Keratinocyte (primary cell): ENCODE data around the gene SIX3. TPM values are rescaled to one million over a fixed set of nuclear protein-coding genes. Genes with fewer than 3 reads are reported as not detected.

Experiments
- DNase-seq: peaks from one replicate; pipeline ENCODE4 v3.0.0-alpha.2; 2011; ENCODE audit warnings: low read depth, missing footprints, low spot score
- FAIRE-seq: peaks from 2 replicates; lab custom pipeline; 2011; peaks lifted over from hg19 to GRCh38; lab: Jason Lieb, UNC
- H2AFZ ChIP-seq: 2 replicates; pipeline ENCODE4 v1.6.0; 2012; ENCODE audit warnings: low read length, control low read depth, inconsistent platforms; ENCODE audit not compliant: control insufficient read depth
- H3K27ac ChIP-seq: 2 replicates; pipeline ENCODE4 v1.5.1; 2011; ENCODE audit warnings: low read length; ENCODE audit not compliant: control insufficient read depth, insufficient read depth
- H3K27me3 ChIP-seq: 3 replicates; pipeline ENCODE4 v1.6.0; 2011; ENCODE audit warnings: low read length; ENCODE audit not compliant: control insufficient read depth, insufficient read depth; ENCODE audit errors: extremely low read depth
- H3K36me3 ChIP-seq, 2 experiments: 2 replicates in 1 of 2; 3 replicates in 1 of 2; pipeline ENCODE4 v1.5.1; 2011; ENCODE audit warnings: low read length in 2 of 2, mild to moderate bottlenecking in 1 of 2; ENCODE audit not compliant: control insufficient read depth in 2 of 2, insufficient read depth in 2 of 2; ENCODE audit errors: extremely low read depth in 1 of 2
- H3K4me1 ChIP-seq: 3 replicates; pipeline ENCODE4 v1.5.1; 2011; ENCODE audit warnings: low read length; ENCODE audit not compliant: control insufficient read depth, insufficient read depth; ENCODE audit errors: extremely low read depth
- H3K4me2 ChIP-seq: 3 replicates; pipeline ENCODE4 v1.6.0; 2011; ENCODE audit warnings: low read depth, low read length; ENCODE audit not compliant: control insufficient read depth, insufficient read depth; ENCODE audit errors: extremely low read depth
- H3K4me3 ChIP-seq, 3 experiments: fragments of 200-600 bp in 1 of 3; sonication (generic) in 1 of 3; 2 replicates in 2 of 3; 3 replicates in 1 of 3; pipeline ENCODE4 v1.5.1; 2011 to 2016; ENCODE audit warnings: low read length in 3 of 3, mild to moderate bottlenecking in 3 of 3, control low read depth in 2 of 3, inconsistent platforms in 1 of 3, low read depth in 1 of 3, mixed read lengths in 1 of 3, mixed run types in 1 of 3, moderate library complexity in 1 of 3; ENCODE audit not compliant: control insufficient read depth in 2 of 3, insufficient read depth in 2 of 3; ENCODE audit errors: extremely low read depth in 1 of 3
- H3K79me2 ChIP-seq: 2 replicates; pipeline ENCODE4 v1.6.0; 2012; ENCODE audit warnings: low read length; ENCODE audit not compliant: control insufficient read depth, insufficient read depth
- H3K9ac ChIP-seq: 3 replicates; pipeline ENCODE4 v1.6.0; 2011; ENCODE audit warnings: low read length; ENCODE audit not compliant: control insufficient read depth, insufficient read depth; ENCODE audit errors: extremely low read depth
- H3K9me1 ChIP-seq: 3 replicates; pipeline ENCODE4 v1.6.0; 2011; ENCODE audit warnings: low read length; ENCODE audit not compliant: control insufficient read depth, insufficient read depth; ENCODE audit errors: extremely low read depth
- H3K9me3 ChIP-seq: 2 replicates; pipeline ENCODE4 v1.5.1; 2012; ENCODE audit warnings: low read depth, low read length; ENCODE audit not compliant: control insufficient read depth
- H4K20me1 ChIP-seq: 3 replicates; pipeline ENCODE4 v1.6.0; 2011; ENCODE audit warnings: low read length; ENCODE audit not compliant: control insufficient read depth, insufficient read depth; ENCODE audit errors: extremely low read depth
- EZH2 ChIP-seq: IDR thresholded peaks from one replicate; pipeline ENCODE4 v1.6.1; 2012; ENCODE audit warnings: inconsistent platforms, mild to moderate bottlenecking, low read length, moderate library complexity
- dilution Hi-C: fragments of 300-500 bp; cut with MboI; formaldehyde crosslinking; loops from one replicate; pipeline ENCODE4 v1.7.0; 2020; ENCODE audit warnings: low sequenced_read_pairs; ENCODE audit not compliant: extremely low pct_ligation_motif_present
- polyA plus RNA-seq, 5 experiments: library from polyadenylated mRNA; depleted of rRNA in 3 of 5; stranded (reverse) in 3 of 5; stranded (forward) in 1 of 5; unstranded in 1 of 5; fragments of >200 nt; gene quantifications; 1 replicate in 1 of 5; 2 replicates in 3 of 5; 3 replicates in 1 of 5; pipeline versions ENCODE4 v1.2.1 to v1.2.3, GENCODE V29; 2011 to 2012; ENCODE audit warnings: missing spikeins in 2 of 5, low read depth in 1 of 5, low replicate concordance in 1 of 5
- TF ChIP-seq, protein P1 (sequence below), 3 experiments: IDR thresholded peaks in 1 of 3; conservative IDR thresholded peaks in 1 of 3; optimal IDR thresholded peaks in 1 of 3; 2 replicates in 2 of 3; 3 replicates in 1 of 3; pipeline versions ENCODE3 to v1.5.1; 2011; ENCODE audit warnings: low read length in 3 of 3, mild to moderate bottlenecking in 3 of 3, moderate library complexity in 2 of 3, control low read depth in 1 of 3, inconsistent platforms in 1 of 3; ENCODE audit not compliant: insufficient read depth in 2 of 3; ENCODE audit errors: extremely low read depth in 1 of 3

Gene SIX3
- polyA plus RNA-seq, 1 donor (not counting 4 experiments of a cell fraction or from before 2014, with no cell fraction given) = not detected

GRCh38 chr2:44940049-44940494 is 1.4 kb upstream of the SIX3 start:
- Histone ChIP-seq H3K79me2 (no peaks in the 10 kb centered on the region), H4K20me1 (no peaks in the 10 kb centered on the region), H3K4me2 (no peak overlapping the region), H3K27ac (no peak overlapping the region), H2AFZ (no peak overlapping the region), H3K4me1 (peaks cover 7% of the 10 kb centered on the region), H3K9me3 (no peaks in the 10 kb centered on the region), H3K9me1 (no peaks in the 10 kb centered on the region), H3K36me3 (no peaks in the 10 kb centered on the region), H3K27me3 (peaks cover 100% of the 10 kb centered on the region), H3K4me3 (no peak overlapping the region), H3K9ac (no peak overlapping the region)
- no peak for FAIRE-seq
- TF ChIP-seq, protein P1, sequence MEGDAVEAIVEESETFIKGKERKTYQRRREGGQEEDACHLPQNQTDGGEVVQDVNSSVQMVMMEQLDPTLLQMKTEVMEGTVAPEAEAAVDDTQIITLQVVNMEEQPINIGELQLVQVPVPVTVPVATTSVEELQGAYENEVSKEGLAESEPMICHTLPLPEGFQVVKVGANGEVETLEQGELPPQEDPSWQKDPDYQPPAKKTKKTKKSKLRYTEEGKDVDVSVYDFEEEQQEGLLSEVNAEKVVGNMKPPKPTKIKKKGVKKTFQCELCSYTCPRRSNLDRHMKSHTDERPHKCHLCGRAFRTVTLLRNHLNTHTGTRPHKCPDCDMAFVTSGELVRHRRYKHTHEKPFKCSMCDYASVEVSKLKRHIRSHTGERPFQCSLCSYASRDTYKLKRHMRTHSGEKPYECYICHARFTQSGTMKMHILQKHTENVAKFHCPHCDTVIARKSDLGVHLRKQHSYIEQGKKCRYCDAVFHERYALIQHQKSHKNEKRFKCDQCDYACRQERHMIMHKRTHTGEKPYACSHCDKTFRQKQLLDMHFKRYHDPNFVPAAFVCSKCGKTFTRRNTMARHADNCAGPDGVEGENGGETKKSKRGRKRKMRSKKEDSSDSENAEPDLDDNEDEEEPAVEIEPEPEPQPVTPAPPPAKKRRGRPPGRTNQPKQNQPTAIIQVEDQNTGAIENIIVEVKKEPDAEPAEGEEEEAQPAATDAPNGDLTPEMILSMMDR (optimal IDR thresholded peaks at IDR 0.05 in 1 of 3, IDR thresholded peaks at IDR 0.05 in 1 of 3, conservative IDR thresholded peaks at IDR 0.05 in 1 of 3; ENCODE audit: extremely low read depth in 1 of 3, insufficient read depth in 2 of 3, low read length in 3 of 3) = no peak
- dilution Hi-C loops = no loop called here
- no peak for DNase-seq

- no peaks in the 10 kb centered on the region for H3K36me3 ChIP-seq
- DNase-seq = no peak
- no peaks in the 10 kb centered on the region for H4K20me1 ChIP-seq
- no peaks in the 10 kb centered on the region for H3K9me3 ChIP-seq
- no peak for FAIRE-seq
- dilution Hi-C loops = no loop called here
- no peaks in the 10 kb centered on the region for H3K9me1 ChIP-seq
- no peak overlapping the region for H3K9ac ChIP-seq
- H3K4me2 ChIP-seq = no peak overlapping the region
- H3K79me2 ChIP-seq = no peaks in the 10 kb centered on the region
- peaks cover 7% of the 10 kb centered on the region for H3K4me1 ChIP-seq
- TF ChIP-seq EZH2 = peak; percentile 68
- TF ChIP-seq, protein P1 (optimal IDR thresholded peaks at IDR 0.05 in 1 of 3, IDR thresholded peaks at IDR 0.05 in 1 of 3, conservative IDR thresholded peaks at IDR 0.05 in 1 of 3; ENCODE audit: extremely low read depth in 1 of 3, insufficient read depth in 2 of 3, low read length in 3 of 3) = no peak
- H3K27ac ChIP-seq = no peak overlapping the region
- H3K27me3 ChIP-seq = peaks cover 96% of the 10 kb centered on the region
- no peak overlapping the region for H3K4me3 ChIP-seq
- no peak overlapping the region for H2AFZ ChIP-seq
These were observed 604 bp upstream of the SIX3 start for GRCh38 chr2:44940732-44941464.
